Measurements from ENCODE around the gene MFNG.

DNA sequence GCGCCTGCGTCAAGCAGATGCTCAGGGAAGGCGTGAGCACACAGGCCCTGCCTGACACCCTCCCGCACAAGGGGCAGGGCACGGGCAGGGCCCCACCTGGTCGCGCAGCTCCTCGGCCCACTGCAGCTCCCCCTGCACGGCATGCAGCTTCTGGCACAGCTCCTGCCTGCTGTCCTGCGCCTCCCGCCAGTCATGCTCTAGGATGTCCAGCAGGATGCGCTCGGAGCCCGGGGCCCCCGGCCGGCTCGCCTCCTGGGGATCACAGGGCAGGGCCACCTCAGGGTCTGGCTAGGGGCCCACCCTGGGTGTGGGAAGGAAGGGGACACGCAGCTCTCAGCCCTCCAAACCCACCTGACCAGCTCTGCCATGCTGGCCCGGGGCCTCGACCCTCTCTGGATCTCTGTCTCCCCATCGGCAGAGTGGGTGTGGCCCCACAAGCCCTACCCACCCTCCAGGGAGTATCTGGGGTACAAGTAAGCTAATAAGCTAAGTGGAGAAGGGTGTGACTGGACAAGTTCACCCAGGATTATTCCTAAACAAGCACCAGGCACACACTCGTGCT, 22.3 kb upstream of the MFNG start:
- TF ChIP-seq, protein P1, sequence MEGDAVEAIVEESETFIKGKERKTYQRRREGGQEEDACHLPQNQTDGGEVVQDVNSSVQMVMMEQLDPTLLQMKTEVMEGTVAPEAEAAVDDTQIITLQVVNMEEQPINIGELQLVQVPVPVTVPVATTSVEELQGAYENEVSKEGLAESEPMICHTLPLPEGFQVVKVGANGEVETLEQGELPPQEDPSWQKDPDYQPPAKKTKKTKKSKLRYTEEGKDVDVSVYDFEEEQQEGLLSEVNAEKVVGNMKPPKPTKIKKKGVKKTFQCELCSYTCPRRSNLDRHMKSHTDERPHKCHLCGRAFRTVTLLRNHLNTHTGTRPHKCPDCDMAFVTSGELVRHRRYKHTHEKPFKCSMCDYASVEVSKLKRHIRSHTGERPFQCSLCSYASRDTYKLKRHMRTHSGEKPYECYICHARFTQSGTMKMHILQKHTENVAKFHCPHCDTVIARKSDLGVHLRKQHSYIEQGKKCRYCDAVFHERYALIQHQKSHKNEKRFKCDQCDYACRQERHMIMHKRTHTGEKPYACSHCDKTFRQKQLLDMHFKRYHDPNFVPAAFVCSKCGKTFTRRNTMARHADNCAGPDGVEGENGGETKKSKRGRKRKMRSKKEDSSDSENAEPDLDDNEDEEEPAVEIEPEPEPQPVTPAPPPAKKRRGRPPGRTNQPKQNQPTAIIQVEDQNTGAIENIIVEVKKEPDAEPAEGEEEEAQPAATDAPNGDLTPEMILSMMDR (IDR thresholded peaks at IDR 0.05; ENCODE audit: poor library complexity): no peak
- TF ChIP-seq EZH2 (IDR thresholded peaks at IDR 0.05; ENCODE audit: borderline replicate concordance): no peak

Measured in hepatocyte (in vitro differentiated cells).